ENCODE measurements around the gene CDC25C.

- TF ChIP-seq CTCF (IDR thresholded peaks at IDR 0.05) (peak; percentile 99), RFX5 (IDR thresholded peaks at IDR 0.05; ENCODE audit: low read length) (no peak), TAF1 (IDR thresholded peaks at IDR 0.05; ENCODE audit: borderline replicate concordance, low read depth, low read length) (peak; percentile 68; the same call in 1 of the 2 replicates)
Measured at GRCh38 chr5:138352071-138352721, 20.6 kb upstream of the CDC25C start, which contains the start of gene KDM3B.

Measured in SK-N-SH (cell line).